DND-41 (cell line): ENCODE data around the gene FLACC1.

ENCODE experiments used
- ATAC-seq: fragments of 200-7000 bp; cut with Tn5 transposase; 3 replicates; pipeline ENCODE4 v1.9.1; 2021; ENCODE audit warnings: low read depth; ENCODE audit not compliant: insufficient read depth
- DNase-seq: peaks from one replicate; pipeline ENCODE4 v3.0.0-alpha.2; 2020
- H2AFZ ChIP-seq: 2 replicates; pipeline ENCODE4 v1.6.0; 2012; ENCODE audit warnings: low read depth, low read length
- H3K27ac ChIP-seq: 2 replicates; pipeline ENCODE4 v1.5.1; 2012; ENCODE audit warnings: low read length, inconsistent platforms
- H3K27me3 ChIP-seq: fragments of 200-600 bp; sonication (generic); 2 replicates; pipeline ENCODE4 v1.6.0; 2012; ENCODE audit warnings: low read length, mild to moderate bottlenecking, inconsistent platforms; ENCODE audit not compliant: insufficient read depth, poor library complexity
- H3K36me3 ChIP-seq: 2 replicates; pipeline ENCODE4 v1.5.1; 2012; ENCODE audit warnings: low read length, inconsistent platforms; ENCODE audit not compliant: insufficient read depth
- H3K4me1 ChIP-seq: 2 replicates; pipeline ENCODE4 v1.5.1; 2012; ENCODE audit warnings: mild to moderate bottlenecking, low read length; ENCODE audit not compliant: insufficient read depth
- H3K4me2 ChIP-seq: 2 replicates; pipeline ENCODE4 v1.6.0; 2012; ENCODE audit warnings: mild to moderate bottlenecking, moderate library complexity, low read length, inconsistent platforms; ENCODE audit not compliant: insufficient read depth
- H3K4me3 ChIP-seq, 2 experiments: fragments of 200-600 bp in 1 of 2; shearing (Covaris generic) in 1 of 2; 2 replicates each; pipeline ENCODE4 v1.5.1; 2012 to 2016; ENCODE audit warnings: inconsistent platforms in 2 of 2, low read length in 2 of 2, mild to moderate bottlenecking in 2 of 2, low read depth in 1 of 2, moderate library complexity in 1 of 2
- H3K79me2 ChIP-seq: 2 replicates; pipeline ENCODE4 v1.6.0; 2012; ENCODE audit warnings: low read length, inconsistent platforms; ENCODE audit not compliant: insufficient read depth
- H3K9ac ChIP-seq: 2 replicates; pipeline ENCODE4 v1.6.0; 2012; ENCODE audit warnings: low read depth, mild to moderate bottlenecking, inconsistent platforms, low read length, moderate library complexity
- H3K9me3 ChIP-seq: 2 replicates; pipeline ENCODE4 v1.5.1; 2012; ENCODE audit warnings: low read length, moderate library complexity, mild to moderate bottlenecking, inconsistent platforms; ENCODE audit not compliant: insufficient read depth, severe bottlenecking
- H4K20me1 ChIP-seq: 2 replicates; pipeline ENCODE4 v1.6.0; 2012; ENCODE audit warnings: low read length; ENCODE audit not compliant: insufficient read depth
- CTCF ChIP-seq: IDR thresholded peaks from 2 replicates; pipeline ENCODE4 v1.5.1; 2012; ENCODE audit warnings: borderline replicate concordance, low read length, moderate library complexity, mild to moderate bottlenecking; ENCODE audit not compliant: poor library complexity, severe bottlenecking; ENCODE audit errors: extremely low read depth
- EZH2 ChIP-seq: IDR thresholded peaks from 3 replicates; pipeline ENCODE4 v1.6.1; 2012; ENCODE audit warnings: borderline replicate concordance, low read depth, mild to moderate bottlenecking, moderate library complexity, low read length, inconsistent platforms; ENCODE audit not compliant: severe bottlenecking

The FLACC1 gene

GRCh38 chr2:201360256-201360655 is 3.1 kb upstream of the FLACC1 start:
- Histone ChIP-seq H3K9ac (no peak overlapping the region), H3K79me2 (no peaks in the 10 kb centered on the region), H3K36me3 (peaks cover 10% of the 10 kb centered on the region; the same call in 1 of the 2 replicates), H2AFZ (no peak overlapping the region), H3K27ac (no peak overlapping the region), H4K20me1 (no peaks in the 10 kb centered on the region), H3K4me1 (peaks cover 4% of the 10 kb centered on the region), H3K4me2 (no peak overlapping the region), H3K27me3 (no peaks in the 10 kb centered on the region), H3K4me3 (no peak overlapping the region), H3K9me3 (peaks cover 4% of the 10 kb centered on the region)
- TF ChIP-seq EZH2 (no peak), CTCF (no peak)
- no peak for ATAC-seq
- no peak for DNase-seq

DNA sequence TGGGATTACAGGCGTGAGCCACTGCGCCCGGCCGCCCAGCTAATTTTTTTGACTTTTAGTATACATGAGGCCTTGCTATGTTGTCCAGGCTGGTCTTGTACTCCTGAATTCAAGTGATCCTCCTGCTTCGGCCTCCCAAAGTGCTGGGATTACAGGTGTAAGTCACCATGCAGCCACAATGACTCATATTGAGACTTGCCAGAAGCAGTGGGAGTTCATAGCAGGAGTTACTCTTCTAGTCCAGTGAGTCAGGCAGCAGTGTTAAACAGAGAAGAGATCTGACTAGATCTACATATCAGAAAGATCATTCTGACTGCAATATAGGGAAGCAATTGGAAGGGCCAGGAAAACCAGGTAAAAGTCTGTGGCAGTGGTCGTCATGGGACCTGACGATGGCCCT is 1.5 kb upstream of the FLACC1 start:
- no peaks in the 10 kb centered on the region for H4K20me1 ChIP-seq
- no peak overlapping the region for H3K4me2 ChIP-seq
- no peaks in the 10 kb centered on the region for H3K79me2 ChIP-seq
- H3K9ac ChIP-seq, result no peak overlapping the region
- no peaks in the 10 kb centered on the region for H3K27me3 ChIP-seq
- no peak overlapping the region for H3K27ac ChIP-seq
- peaks cover 4% of the 10 kb centered on the region for H3K9me3 ChIP-seq
- no peak for TF ChIP-seq EZH2
- no peak for TF ChIP-seq CTCF
- no peak overlapping the region for H2AFZ ChIP-seq
- no peak overlapping the region for H3K4me3 ChIP-seq
- DNase-seq (no peak), ATAC-seq (no peak)
- peaks cover 10% of the 10 kb centered on the region; the same call in 1 of the 2 replicates for H3K36me3 ChIP-seq
- H3K4me1 ChIP-seq, result peaks cover 2% of the 10 kb centered on the region

DNA sequence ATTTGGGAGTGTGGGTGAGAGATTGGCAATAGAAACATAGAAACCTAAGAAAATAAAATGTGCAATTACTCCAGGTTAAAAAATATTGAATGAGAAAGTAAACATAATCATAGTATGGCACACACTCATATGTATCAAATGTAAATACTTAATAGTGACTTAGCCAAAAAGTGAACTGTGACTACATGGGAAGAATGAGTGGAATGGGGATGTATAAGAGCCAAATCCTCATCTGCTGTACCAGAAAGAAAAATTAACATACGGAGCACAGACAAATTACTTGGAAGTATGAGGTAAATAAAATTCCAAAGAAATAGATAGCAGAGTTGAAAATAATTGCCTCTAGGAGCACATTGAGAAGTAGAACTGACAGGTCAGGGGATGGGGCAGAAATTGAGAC is 4.0 kb downstream of the FLACC1 start:
- Histone ChIP-seq H3K36me3 (no peaks in the 10 kb centered on the region), H3K4me1 (no peaks in the 10 kb centered on the region), H3K4me3 (no peak overlapping the region), H3K79me2 (no peaks in the 10 kb centered on the region), H3K4me2 (no peak overlapping the region), H3K27ac (no peak overlapping the region), H3K9ac (no peak overlapping the region), H4K20me1 (no peaks in the 10 kb centered on the region), H3K27me3 (no peaks in the 10 kb centered on the region), H3K9me3 (no peaks in the 10 kb centered on the region), H2AFZ (no peak overlapping the region)
- ATAC-seq, result no peak
- TF ChIP-seq CTCF, result no peak
- no peak for DNase-seq

- Histone ChIP-seq H3K9ac (no peak overlapping the region), H2AFZ (no peak overlapping the region), H4K20me1 (no peaks in the 10 kb centered on the region), H3K4me3 (no peak overlapping the region), H3K27me3 (no peaks in the 10 kb centered on the region), H3K27ac (no peak overlapping the region), H3K4me2 (no peak overlapping the region), H3K4me1 (no peaks in the 10 kb centered on the region), H3K79me2 (no peaks in the 10 kb centered on the region), H3K36me3 (no peaks in the 10 kb centered on the region), H3K9me3 (no peaks in the 10 kb centered on the region)
- ATAC-seq (no peak), DNase-seq (no peak)
- TF ChIP-seq EZH2 (no peak), CTCF (no peak)
These were observed 6.3 kb downstream of the FLACC1 start for GRCh38 chr2:201350879-201351278.
